Upper lobe of left lung (tissue), 4 donors: ENCODE data around the gene CNIH4.
"Not testable (repeated sequence)": the region's sequence is repeated elsewhere in the genome, so short reads cannot be mapped to it uniquely, and the experiment has no call there.

Experiments
- POLR2A ChIP-seq, 4 donors: fragments of 450-650 bp; IDR thresholded peaks; one replicate each; pipeline ENCODE4 v1.5.1; 2016 to 2017; ENCODE audit warnings: antibody characterized with exemption in 4 of 4, mild to moderate bottlenecking in 2 of 4
- TF ChIP-seq, protein P1 (sequence below), 6 experiments: fragments of 450-650 bp in 4 of 6; fragments of 200-600 bp in 2 of 6; sonication (generic) in 2 of 6; IDR thresholded peaks; one replicate each; pipeline ENCODE4 v1.5.1; 2016 to 2019; ENCODE audit warnings: antibody characterized with exemption in 6 of 6

- TF ChIP-seq POLR2A (IDR thresholded peaks at IDR 0.05), result not testable (repeated sequence)
- TF ChIP-seq, protein P1, sequence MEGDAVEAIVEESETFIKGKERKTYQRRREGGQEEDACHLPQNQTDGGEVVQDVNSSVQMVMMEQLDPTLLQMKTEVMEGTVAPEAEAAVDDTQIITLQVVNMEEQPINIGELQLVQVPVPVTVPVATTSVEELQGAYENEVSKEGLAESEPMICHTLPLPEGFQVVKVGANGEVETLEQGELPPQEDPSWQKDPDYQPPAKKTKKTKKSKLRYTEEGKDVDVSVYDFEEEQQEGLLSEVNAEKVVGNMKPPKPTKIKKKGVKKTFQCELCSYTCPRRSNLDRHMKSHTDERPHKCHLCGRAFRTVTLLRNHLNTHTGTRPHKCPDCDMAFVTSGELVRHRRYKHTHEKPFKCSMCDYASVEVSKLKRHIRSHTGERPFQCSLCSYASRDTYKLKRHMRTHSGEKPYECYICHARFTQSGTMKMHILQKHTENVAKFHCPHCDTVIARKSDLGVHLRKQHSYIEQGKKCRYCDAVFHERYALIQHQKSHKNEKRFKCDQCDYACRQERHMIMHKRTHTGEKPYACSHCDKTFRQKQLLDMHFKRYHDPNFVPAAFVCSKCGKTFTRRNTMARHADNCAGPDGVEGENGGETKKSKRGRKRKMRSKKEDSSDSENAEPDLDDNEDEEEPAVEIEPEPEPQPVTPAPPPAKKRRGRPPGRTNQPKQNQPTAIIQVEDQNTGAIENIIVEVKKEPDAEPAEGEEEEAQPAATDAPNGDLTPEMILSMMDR (IDR thresholded peaks at IDR 0.05), result not testable (repeated sequence)
These were observed 70.2 kb downstream of the CNIH4 start for GRCh38 chr1:224426869-224427268.
